Measurements from ENCODE around the gene SLC25A23. TPM values are rescaled to one million over a fixed set of nuclear protein-coding genes. Genes with fewer than 3 reads are reported as not detected.

The SLC25A23 gene
- polyA plus RNA-seq, 2 of the 4 experiments (the other 2 are of a cell fraction), result 3.3 to 18.2 TPM

GRCh38 chr19:6439743-6440142, 19.8 kb downstream of the SLC25A23 start (continued):
- TF ChIP-seq, protein P1, sequence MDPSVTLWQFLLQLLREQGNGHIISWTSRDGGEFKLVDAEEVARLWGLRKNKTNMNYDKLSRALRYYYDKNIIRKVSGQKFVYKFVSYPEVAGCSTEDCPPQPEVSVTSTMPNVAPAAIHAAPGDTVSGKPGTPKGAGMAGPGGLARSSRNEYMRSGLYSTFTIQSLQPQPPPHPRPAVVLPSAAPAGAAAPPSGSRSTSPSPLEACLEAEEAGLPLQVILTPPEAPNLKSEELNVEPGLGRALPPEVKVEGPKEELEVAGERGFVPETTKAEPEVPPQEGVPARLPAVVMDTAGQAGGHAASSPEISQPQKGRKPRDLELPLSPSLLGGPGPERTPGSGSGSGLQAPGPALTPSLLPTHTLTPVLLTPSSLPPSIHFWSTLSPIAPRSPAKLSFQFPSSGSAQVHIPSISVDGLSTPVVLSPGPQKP (IDR thresholded peaks at IDR 0.05; ENCODE audit: low read depth, low read length), result no peak
- TF ChIP-seq BHLHE40 (IDR thresholded peaks at IDR 0.05; ENCODE audit: low read depth, low read length), result no peak
- TF ChIP-seq EP300 (IDR thresholded peaks at IDR 0.05), result no peak
- TF ChIP-seq, protein P2, sequence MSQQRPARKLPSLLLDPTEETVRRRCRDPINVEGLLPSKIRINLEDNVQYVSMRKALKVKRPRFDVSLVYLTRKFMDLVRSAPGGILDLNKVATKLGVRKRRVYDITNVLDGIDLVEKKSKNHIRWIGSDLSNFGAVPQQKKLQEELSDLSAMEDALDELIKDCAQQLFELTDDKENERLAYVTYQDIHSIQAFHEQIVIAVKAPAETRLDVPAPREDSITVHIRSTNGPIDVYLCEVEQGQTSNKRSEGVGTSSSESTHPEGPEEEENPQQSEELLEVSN (IDR thresholded peaks at IDR 0.05; ENCODE audit: borderline replicate concordance, low read depth), result no peak

DNA sequence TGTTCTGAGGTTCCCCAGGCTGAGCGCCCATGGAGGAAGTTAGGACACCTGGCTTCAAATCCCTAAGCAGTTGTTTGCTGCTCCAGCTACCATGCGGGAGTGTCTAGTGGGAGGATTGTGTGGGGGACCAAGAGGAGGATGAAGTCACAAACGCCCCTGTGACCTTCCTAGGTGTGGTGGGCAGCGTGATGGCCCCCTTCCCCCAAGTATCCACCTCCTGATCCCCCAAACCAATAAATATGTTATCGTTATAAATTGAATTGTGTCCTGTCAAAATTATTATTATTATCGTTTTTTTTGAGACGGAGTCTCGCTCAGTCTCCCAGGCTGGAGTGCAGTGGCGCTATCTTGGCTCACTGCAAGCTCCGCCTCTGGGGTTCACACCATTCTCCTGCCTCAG, 25.9 kb downstream of the SLC25A23 start, which contains the start of gene SLC25A41:
Gene SLC25A41 (minus strand): TSS at position 101 of the 400 bp plus-strand sequence. CDS start 70 bp downstream, at position 31.
- ChIA-PET CTCF (interaction anchor here (1.3 to 1.4 kb wide), 2 partner anchors 8 to 16 kb away, joined by 3 to 4 read pairs; no protein-coding TSS in a partner anchor), POLR2A (no interaction called here)
- Histone ChIP-seq H3K9me3 (no peaks in the 10 kb centered on the region), H3K4me1 (no peaks in the 10 kb centered on the region), H3K4me2 (no peak within 1 kb of the TSS), H3K4me3 (no peak within 1 kb of the TSS), H3K27ac (no peak within 1 kb of the TSS)
- no peak for ATAC-seq
- no peak for FAIRE-seq
- 77% methylated on average over 10 of the region's 10 CpGs for WGBS (ENCODE audit: missing lambda C conversion rate)
- DNase-seq (ENCODE audit: low read depth in 1 of 2, low spot score in 1 of 2), result no peak
- TF ChIP-seq CHD4 (IDR thresholded peaks at IDR 0.05; ENCODE audit: borderline replicate concordance) (no peak), MAZ (IDR thresholded peaks at IDR 0.05; ENCODE audit: borderline replicate concordance, low read depth, low read length) (no peak), GATA3 (IDR thresholded peaks at IDR 0.05; ENCODE audit: borderline replicate concordance) (no peak), NPAS2 (CRISPR knock-in tag; IDR thresholded peaks at IDR 0.05; ENCODE audit: borderline replicate concordance) (no peak), ZC3H11A (IDR thresholded peaks at IDR 0.05) (no peak), PHF8 (IDR thresholded peaks at IDR 0.05; ENCODE audit: borderline replicate concordance, low read depth) (no peak), MAFK (IDR thresholded peaks at IDR 0.05; ENCODE audit: partially characterized antibody) (no peak), BCL3 (IDR thresholded peaks at IDR 0.05) (no peak), CEBPB (IDR thresholded peaks at IDR 0.05) (no peak), FOSL2 (IDR thresholded peaks at IDR 0.05) (no peak), FOSL2 (CRISPR knock-in tag; IDR thresholded peaks at IDR 0.05) (no peak), RFX5 (IDR thresholded peaks at IDR 0.05) (no peak)
- TF ChIP-seq, protein P3, sequence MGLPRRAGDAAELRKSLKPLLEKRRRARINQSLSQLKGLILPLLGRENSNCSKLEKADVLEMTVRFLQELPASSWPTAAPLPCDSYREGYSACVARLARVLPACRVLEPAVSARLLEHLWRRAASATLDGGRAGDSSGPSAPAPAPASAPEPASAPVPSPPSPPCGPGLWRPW (IDR thresholded peaks at IDR 0.05), result no peak
- TF ChIP-seq, protein P2 (IDR thresholded peaks at IDR 0.05; ENCODE audit: borderline replicate concordance, low read depth), result no peak

- Histone ChIP-seq H3K4me1 (no peaks in the 10 kb centered on the region), H3K4me2 (no peak overlapping the region), H3K9me3 (no peaks in the 10 kb centered on the region), H3K27ac (no peak overlapping the region), H3K4me3 (no peak overlapping the region)
- CTCF ChIA-PET, result no interaction called here
- ATAC-seq (no peak), DNase-seq (ENCODE audit: low read depth in 1 of 2, low spot score in 1 of 2) (no peak), FAIRE-seq (no peak)
- WGBS (ENCODE audit: missing lambda C conversion rate), result 96% methylated on average over 4 of the region's 11 CpGs
- POLR2A ChIA-PET, result no interaction called here
- no peak for TF ChIP-seq KDM5A (IDR thresholded peaks at IDR 0.05)
- no peak for TF ChIP-seq GATA3 (IDR thresholded peaks at IDR 0.05; ENCODE audit: borderline replicate concordance)
- no peak for TF ChIP-seq MYC (IDR thresholded peaks at IDR 0.05; ENCODE audit: borderline replicate concordance, low read length)
- TF ChIP-seq CBX8 (IDR thresholded peaks at IDR 0.05), result no peak
- no peak for TF ChIP-seq HOXB13 (CRISPR knock-in tag; IDR thresholded peaks at IDR 0.05; ENCODE audit: low read depth)
- no peak for TF ChIP-seq CBX2 (IDR thresholded peaks at IDR 0.05; ENCODE audit: borderline replicate concordance, low read depth)
- TF ChIP-seq RARB (CRISPR knock-in tag; IDR thresholded peaks at IDR 0.05), result no peak
- no peak for TF ChIP-seq RCOR1 (IDR thresholded peaks at IDR 0.05; ENCODE audit: low read depth, low read length)
- no peak for TF ChIP-seq EP300 (IDR thresholded peaks at IDR 0.05)
- no peak for TF ChIP-seq CTCF (IDR thresholded peaks at IDR 0.05)
- no peak for TF ChIP-seq FOSL2 (IDR thresholded peaks at IDR 0.05)
- TF ChIP-seq FOSL2 (CRISPR knock-in tag; IDR thresholded peaks at IDR 0.05), result no peak
- TF ChIP-seq RAD21 (conservative IDR thresholded peaks at IDR 0.05 in 1 of 2, IDR thresholded peaks at IDR 0.05 in 1 of 2), result no peak
- TF ChIP-seq HDAC2 (IDR thresholded peaks at IDR 0.05), result no peak
- no peak for TF ChIP-seq SREBF2 (IDR thresholded peaks at IDR 0.05)
- no peak for TF ChIP-seq TP53 (CRISPR knock-in tag; IDR thresholded peaks at IDR 0.05)
- TF ChIP-seq PHF8 (IDR thresholded peaks at IDR 0.05; ENCODE audit: borderline replicate concordance, low read depth), result no peak
- TF ChIP-seq NFE2L2 (conservative IDR thresholded peaks at IDR 0.05; ENCODE audit: low read length), result no peak
- TF ChIP-seq POLR2AphosphoS2 (conservative IDR thresholded peaks at IDR 0.05; ENCODE audit: low read length), result no peak
Measured at GRCh38 chr19:6433165-6433564, 26.4 kb downstream of the SLC25A23 start.
